Right renal pelvis (tissue), 4 donors: ENCODE results near the gene ZXDB. TPM values are rescaled to one million over a fixed set of nuclear protein-coding genes. Genes with fewer than 3 reads are reported as not detected.
"Not testable (repeated sequence)": the region's sequence is repeated elsewhere in the genome, so short reads cannot be mapped to it uniquely, and the experiment has no call there.

Source experiments
- DNase-seq, 4 donors: peaks; one replicate each; pipeline ENCODE4 v3.0.0-alpha.2; 2013; ENCODE audit warnings: low read depth in 4 of 4, low spot score in 3 of 4, missing footprints in 1 of 4
- polyA plus RNA-seq, 4 donors: library from polyadenylated mRNA; unstranded; fragments of 120-200 nt; gene quantifications; one replicate each; pipeline ENCODE4 v1.2.1, GENCODE V29; 2013; ENCODE audit not compliant: insufficient read length in 4 of 4

ZXDB gene
- polyA plus RNA-seq = 10 to 100 TPM; 10.7 to 12.3 (median 11.2) TPM

- peak in 2 of 4 donors; percentile 10 for DNase-seq
These were observed at the start of gene ZXDB for GRCh38 chrX:57591284-57592159. Gene ZXDB, plus strand, starts transcription at chrX:57592011. Its CDS starts 38 bp downstream, at chrX:57592049.

DNA sequence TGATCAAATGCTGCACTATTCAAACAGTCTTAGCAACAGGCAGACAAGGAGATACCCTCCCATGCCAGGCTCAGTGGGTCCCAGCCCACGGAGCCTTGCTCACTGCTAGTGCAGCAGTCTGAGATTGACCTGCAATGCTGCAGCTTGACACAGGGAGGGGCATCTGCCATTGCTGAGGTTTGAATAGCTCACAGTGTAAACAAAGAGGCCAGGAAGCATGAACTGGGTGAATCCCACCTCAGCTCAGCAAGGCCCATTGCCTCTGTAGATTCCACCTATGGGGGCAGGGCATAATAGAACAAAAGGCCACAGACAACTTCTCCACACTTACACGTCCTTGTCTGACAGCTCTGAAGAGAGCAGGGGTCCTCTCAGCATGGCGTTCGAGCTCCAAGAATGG, 26.6 kb upstream of the ZXDB start:
- DNase-seq = no peak

DNA sequence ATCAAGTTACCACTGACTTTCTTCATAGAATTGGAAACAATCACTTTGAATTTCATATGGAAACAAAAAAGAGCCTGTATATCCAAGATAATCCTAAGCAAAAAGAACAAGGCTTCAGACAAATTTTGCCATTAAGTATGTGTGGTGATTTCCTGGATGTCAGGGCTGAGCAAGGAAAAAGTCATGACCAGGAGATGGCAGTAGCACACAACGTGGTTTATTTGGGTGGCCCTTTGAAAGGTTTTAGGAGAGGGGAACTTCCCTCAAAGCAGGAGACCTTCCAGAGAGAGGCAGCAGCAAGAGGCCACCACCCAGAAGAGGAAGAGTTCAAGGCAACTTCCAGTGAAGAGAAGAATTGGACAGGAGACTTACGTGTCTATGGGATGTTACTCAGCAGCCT, 18.1 kb upstream of the ZXDB start:
- no peak for DNase-seq

DNA sequence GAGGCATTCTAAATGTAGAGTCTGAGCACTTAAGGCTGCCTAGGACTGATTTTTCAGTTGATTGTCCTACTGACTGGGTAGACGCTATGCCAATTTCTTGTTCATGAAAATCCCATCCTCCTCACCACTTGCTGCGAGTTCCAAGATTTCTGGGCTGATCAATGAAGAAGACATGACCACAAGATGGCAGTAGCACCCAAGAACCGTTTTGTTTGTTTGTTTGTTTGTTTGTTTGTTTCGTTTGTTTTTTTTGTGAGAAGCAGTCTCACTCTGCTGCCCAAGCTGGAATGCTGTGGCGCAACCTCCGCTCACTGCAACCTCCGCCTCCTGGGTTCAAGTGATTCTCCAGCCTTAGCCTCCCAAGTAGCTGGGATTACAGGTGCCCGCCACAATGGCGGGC, 8.9 kb upstream of the ZXDB start:
- not testable (repeated sequence) for DNase-seq

GRCh38 chrX:57583477-57583876, 8.3 kb upstream of the ZXDB start:
- DNase-seq = no peak

- no peak for DNase-seq
These were observed 5.5 kb upstream of the ZXDB start for GRCh38 chrX:57586360-57586759.

GRCh38 chrX:57587062-57587461, 4.7 kb upstream of the ZXDB start:
- DNase-seq = no peak

DNA sequence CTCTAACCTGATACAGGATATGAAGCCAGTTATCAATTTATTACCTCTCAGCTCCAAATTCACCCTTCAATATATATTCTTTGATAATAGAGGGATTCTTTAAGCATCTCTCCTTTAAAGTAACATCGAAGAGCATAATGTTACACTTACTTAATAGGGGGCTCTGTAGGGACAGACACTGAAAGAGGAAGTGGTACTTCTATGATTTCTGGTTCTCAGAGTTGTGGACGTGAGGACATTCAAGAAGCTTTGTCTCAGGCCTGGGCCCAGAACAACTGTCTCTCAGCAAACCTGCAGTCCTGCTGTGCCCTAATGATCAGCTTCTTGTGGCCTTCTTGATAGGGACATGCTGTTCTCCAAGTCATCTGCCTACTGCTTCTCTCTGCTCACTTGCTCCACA, 4.2 kb upstream of the ZXDB start:
- DNase-seq = no peak

- DNase-seq = peak in 2 of 4 donors; percentile 12 to 23
These were observed 516 bp downstream of the ZXDB start for GRCh38 chrX:57592160-57592893.

DNA sequence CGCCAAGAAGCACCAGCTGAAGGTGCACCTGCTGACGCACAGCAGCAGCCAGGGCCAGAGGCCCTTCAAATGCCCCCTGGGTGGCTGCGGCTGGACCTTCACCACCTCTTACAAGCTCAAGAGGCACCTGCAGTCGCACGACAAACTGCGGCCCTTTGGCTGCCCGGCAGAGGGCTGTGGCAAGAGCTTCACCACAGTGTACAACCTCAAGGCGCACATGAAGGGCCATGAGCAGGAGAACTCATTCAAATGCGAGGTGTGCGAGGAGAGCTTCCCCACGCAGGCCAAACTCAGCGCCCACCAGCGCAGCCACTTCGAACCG, 1.0 kb downstream of the ZXDB start:
- peak in 1 of 4 donors; percentile 3 for DNase-seq

GRCh38 chrX:57595381-57595811, 3.6 kb downstream of the ZXDB start:
- no peak for DNase-seq

DNA sequence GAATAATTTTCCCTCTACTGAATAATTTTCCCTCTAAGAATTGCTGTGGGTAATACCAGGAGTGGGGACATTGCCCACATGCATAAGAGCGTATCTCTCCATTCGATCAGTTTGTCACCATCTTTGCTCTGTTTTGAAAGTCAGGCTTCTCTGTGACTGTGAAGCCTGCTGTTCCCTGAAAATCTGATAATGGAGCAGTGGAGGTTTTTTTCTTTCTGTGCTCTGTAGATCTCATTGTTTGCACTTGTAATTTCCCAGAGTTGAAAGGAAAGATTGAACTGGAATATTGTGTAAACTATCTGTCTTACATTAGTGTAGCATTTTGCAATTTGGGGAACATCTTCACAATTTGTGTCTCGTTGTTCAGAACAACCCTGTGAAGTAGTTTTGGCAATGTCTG, 4.3 kb downstream of the ZXDB start:
- DNase-seq = no peak

DNA sequence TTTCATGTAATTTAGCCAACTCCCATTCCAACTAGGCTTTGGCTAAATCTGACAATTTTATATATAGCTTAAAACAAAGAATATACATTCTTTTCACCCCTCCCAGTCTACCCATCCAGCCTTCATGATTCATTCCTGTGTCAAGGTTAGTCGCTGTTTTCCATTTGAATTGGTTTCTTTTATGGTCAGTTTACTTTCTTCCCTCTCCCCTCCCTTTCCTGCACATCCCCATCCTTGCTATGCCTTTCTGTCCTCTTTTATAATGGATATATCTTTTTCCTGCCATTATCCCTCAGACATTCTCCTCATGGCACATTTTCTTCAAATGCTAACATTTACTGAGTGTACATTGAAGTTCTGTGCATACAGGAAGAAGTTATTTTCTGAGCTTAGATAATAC, 4.7 kb downstream of the ZXDB start:
- no peak for DNase-seq

DNA sequence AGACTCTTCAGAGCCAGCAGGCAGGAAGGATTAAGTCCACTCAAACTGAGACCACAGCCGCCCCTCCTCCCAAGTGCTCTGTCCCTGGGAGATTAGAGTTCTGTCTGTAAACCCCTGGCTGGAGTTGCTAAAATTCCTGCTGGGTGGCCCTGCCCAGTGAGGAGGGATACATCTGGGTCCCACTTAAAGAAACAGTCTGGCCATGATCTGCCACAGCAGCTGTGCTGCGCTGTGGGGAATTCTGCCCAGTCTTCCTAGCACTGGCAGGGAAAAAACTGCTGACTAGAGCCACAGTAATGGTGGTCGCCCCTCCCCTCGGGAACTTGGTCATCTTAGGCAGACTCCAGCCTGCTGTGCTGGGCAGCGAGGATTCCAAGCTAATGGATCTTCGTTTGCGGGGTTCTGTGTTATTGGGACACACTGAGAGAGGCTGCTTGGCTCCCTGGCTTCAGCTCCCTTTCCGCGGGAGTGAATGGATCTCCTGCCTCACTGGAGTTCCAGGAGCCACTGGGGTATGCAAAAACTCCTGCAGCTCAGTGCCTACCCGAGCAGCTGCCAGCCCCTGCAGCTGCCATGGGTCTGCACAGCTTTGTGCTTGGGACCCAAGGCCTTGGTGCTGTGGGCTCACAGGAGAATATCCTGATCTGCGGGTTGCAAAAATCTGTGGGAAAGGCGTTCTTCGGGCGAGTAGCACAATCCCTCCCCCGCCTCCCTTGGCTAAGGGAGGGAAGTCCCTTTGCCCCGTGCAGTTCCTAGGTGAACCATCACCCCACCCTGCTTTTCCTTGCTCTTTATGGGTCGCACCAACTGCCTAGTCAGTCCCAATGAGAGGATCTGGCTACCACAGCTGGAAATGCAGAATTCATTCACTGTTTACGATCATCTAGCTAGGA, 15.7 kb downstream of the ZXDB start:
- DNase-seq = no peak

GRCh38 chrX:57613351-57613750, 21.5 kb downstream of the ZXDB start:
- not testable (repeated sequence) for DNase-seq

DNA sequence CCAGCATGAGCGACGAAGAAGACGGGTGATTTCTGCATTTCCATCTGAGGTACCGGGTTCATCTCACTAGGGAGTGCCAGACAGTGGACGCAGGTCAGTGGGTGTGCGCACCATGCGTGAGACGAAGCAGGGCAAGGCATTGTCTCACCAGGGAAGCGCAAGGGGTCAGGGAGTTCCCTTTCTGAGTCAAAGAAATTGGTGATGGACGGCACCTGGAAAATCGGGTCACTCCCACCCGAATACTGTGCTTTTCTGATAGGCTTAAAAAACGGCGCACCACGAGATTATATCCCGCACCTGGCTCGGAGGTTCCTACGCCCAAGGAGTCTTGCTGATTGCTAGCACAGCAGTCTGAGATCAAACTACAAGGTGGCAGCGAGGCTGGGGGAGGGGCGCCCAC, 37.6 kb downstream of the ZXDB start:
- not testable (repeated sequence) for DNase-seq

DNA sequence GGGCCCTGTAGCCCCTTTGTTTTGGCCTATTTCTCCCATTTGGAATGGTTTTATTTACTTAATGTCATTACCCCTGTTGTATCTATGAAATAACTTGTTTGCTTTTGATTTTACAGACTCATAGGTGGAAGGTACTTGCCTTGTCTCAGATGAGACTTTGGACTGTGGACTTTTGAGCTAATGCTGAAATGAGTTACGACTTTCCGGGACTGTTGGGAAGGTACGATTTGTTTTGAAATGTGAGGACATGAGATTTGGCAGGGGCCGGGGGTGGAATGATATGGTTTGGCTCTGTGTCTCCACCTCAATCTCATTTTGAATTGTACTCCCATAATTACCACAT, 48.8 kb downstream of the ZXDB start:
- DNase-seq = no peak

GRCh38 chrX:57641338-57641737, 49.5 kb downstream of the ZXDB start:
- DNase-seq = no peak

DNA sequence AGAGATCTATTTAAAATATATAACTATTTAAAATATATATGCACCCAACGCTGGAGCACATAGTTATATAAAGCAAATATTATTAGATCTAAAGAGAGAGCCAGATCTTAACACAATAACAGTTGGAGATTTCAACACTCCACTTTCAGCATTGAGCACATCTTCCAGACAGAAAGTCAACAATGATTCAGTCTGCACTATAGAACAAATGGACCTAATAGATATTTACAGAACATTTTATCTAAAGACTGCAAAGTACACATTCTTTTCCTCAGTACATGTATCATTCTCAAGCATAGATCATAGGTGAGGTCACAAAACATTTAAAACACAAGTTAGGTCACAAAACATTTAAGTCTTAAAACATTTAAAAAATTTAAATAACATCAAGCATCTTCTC, 51.9 kb downstream of the ZXDB start:
- DNase-seq = no peak

- DNase-seq = no peak
These were observed 55.2 kb downstream of the ZXDB start for GRCh38 chrX:57647020-57647419.
